Endothelial cell of umbilical vein (primary cell): Measurements from ENCODE around the gene HIVEP1. TPM values are rescaled to one million over a fixed set of nuclear protein-coding genes. Genes with fewer than 3 reads are reported as not detected.

Source experiments
- BruUV-seq: library from RNA; stranded (reverse); fragments of 400-500 nt; replicated peaks from 2 replicates; lab custom pipeline; 2021; lab: Mats Ljungman, UMichigan
- CTCF ChIA-PET: fragments of 300-600, 350-600 bp; sonication (Branson Sonifier 250); formaldehyde crosslinking; loops from one replicate; lab custom pipeline; 2021; ENCODE audit warnings: antibody characterized with exemption, inconsistent platforms; lab: Charles Lee
- POLR2A ChIA-PET: fragments of 300-600, 350-600 bp; sonication (Branson Sonifier 250); formaldehyde crosslinking; loops from one replicate; lab custom pipeline; 2021; ENCODE audit warnings: antibody characterized with exemption, inconsistent platforms; lab: Charles Lee
- DNase-seq: peaks from one replicate; pipeline ENCODE4 v3.0.0-alpha.2; 2011; ENCODE audit warnings: low read depth, low spot score
- FAIRE-seq: peaks from 2 replicates; lab custom pipeline; 2011; peaks lifted over from hg19 to GRCh38; lab: Jason Lieb, UNC
- H2AFZ ChIP-seq: 2 replicates; pipeline ENCODE4 v1.6.0; 2012; ENCODE audit warnings: low read depth, low read length, control low read depth, inconsistent platforms
- H3K27ac ChIP-seq: 2 replicates; pipeline ENCODE4 v1.5.1; 2011; ENCODE audit warnings: low read depth, mild to moderate bottlenecking, control low read depth, low read length, moderate library complexity; ENCODE audit not compliant: insufficient read depth
- H3K27me3 ChIP-seq, 2 experiments: 2 replicates each; pipeline versions ENCODE4 v1.6.0 to v1.6.1; 2011; ENCODE audit warnings: low read length in 2 of 2, mixed read lengths in 1 of 2; ENCODE audit not compliant: control insufficient read depth in 2 of 2, insufficient read depth in 2 of 2
- H3K36me3 ChIP-seq, 2 experiments: 2 replicates in 1 of 2; 3 replicates in 1 of 2; pipeline ENCODE4 v1.5.1; 2011; ENCODE audit warnings: low read length in 2 of 2, mild to moderate bottlenecking in 1 of 2, moderate library complexity in 1 of 2; ENCODE audit not compliant: control insufficient read depth in 2 of 2, insufficient read depth in 2 of 2; ENCODE audit errors: extremely low read depth in 1 of 2
- H3K4me1 ChIP-seq: 3 replicates; pipeline ENCODE4 v1.5.1; 2011; ENCODE audit warnings: mild to moderate bottlenecking, low read length; ENCODE audit not compliant: control insufficient read depth, insufficient read depth; ENCODE audit errors: extremely low read depth
- H3K4me2 ChIP-seq: 2 replicates; pipeline ENCODE4 v1.6.1; 2011; ENCODE audit warnings: low read length, control low read depth, mixed read lengths; ENCODE audit not compliant: insufficient read depth
- H3K4me3 ChIP-seq, 3 experiments: fragments of 200-600 bp in 1 of 3; sonication (generic), shearing (Covaris generic) in 1 of 3; replicated peaks in 1 of 3; 2 replicates each; pipeline ENCODE4 v1.5.1; 2011 to 2016; ENCODE audit warnings: control low read depth in 3 of 3, low read length in 3 of 3, mild to moderate bottlenecking in 2 of 3, inconsistent platforms in 1 of 3, low read depth in 1 of 3, moderate library complexity in 1 of 3; ENCODE audit not compliant: insufficient read depth in 1 of 3
- H3K79me2 ChIP-seq: 2 replicates; pipeline ENCODE4 v1.6.0; 2012; ENCODE audit warnings: low read length, inconsistent platforms; ENCODE audit not compliant: control insufficient read depth, insufficient read depth
- H3K9ac ChIP-seq: replicated peaks from 2 replicates; pipeline ENCODE3; 2011; ENCODE audit warnings: low read length, control low read depth; ENCODE audit not compliant: insufficient read depth; ENCODE audit errors: extremely low read depth
- H3K9me1 ChIP-seq: replicated peaks from 3 replicates; pipeline ENCODE4 v1.6.0; 2011; ENCODE audit warnings: mild to moderate bottlenecking, low read length; ENCODE audit not compliant: control insufficient read depth, insufficient read depth; ENCODE audit errors: extremely low read depth
- H3K9me3 ChIP-seq: replicated peaks from 2 replicates; pipeline ENCODE4 v1.5.1; 2012; ENCODE audit warnings: low read length, inconsistent platforms; ENCODE audit not compliant: control insufficient read depth, insufficient read depth
- H4K20me1 ChIP-seq: replicated peaks from 2 replicates; pipeline ENCODE3; 2011; ENCODE audit warnings: mild to moderate bottlenecking, low read length; ENCODE audit not compliant: control insufficient read depth, insufficient read depth; ENCODE audit errors: extremely low read depth
- EZH2 ChIP-seq: IDR thresholded peaks from 2 replicates; pipeline ENCODE4 v1.6.1; 2012; ENCODE audit warnings: borderline replicate concordance, low read depth, mild to moderate bottlenecking, moderate library complexity, low read length, inconsistent platforms; ENCODE audit not compliant: severe bottlenecking
- FOS ChIP-seq: IDR thresholded peaks from 2 replicates; pipeline ENCODE4 v1.6.1; 2011; ENCODE audit warnings: mild to moderate bottlenecking, low read length, moderate library complexity, borderline replicate concordance; ENCODE audit not compliant: insufficient read depth
- GATA2 ChIP-seq: IDR thresholded peaks from 2 replicates; pipeline ENCODE4 v1.7.0; 2011; ENCODE audit warnings: low read depth, mild to moderate bottlenecking, moderate library complexity, mixed read lengths, low read length; ENCODE audit not compliant: insufficient read length, insufficient read depth
- MAX ChIP-seq: IDR thresholded peaks from 2 replicates; pipeline ENCODE4 v1.6.1; 2011; ENCODE audit not compliant: insufficient read depth, insufficient read length
- MYC ChIP-seq: IDR thresholded peaks from one replicate; pipeline ENCODE4 v1.6.1; 2011; ENCODE audit warnings: mild to moderate bottlenecking, low read depth, low read length
- POLR2A ChIP-seq: IDR thresholded peaks from 2 replicates; pipeline ENCODE4 v1.6.1; 2012; ENCODE audit warnings: low read depth, mild to moderate bottlenecking, control low read depth, low read length
- POLR2AphosphoS5 ChIP-seq: IDR thresholded peaks from 2 replicates; pipeline ENCODE4 v1.6.1; 2012; ENCODE audit warnings: low read depth, mild to moderate bottlenecking, control low read depth, low read length, moderate library complexity; ENCODE audit not compliant: insufficient read depth
- dilution Hi-C: fragments of 300-500 bp; cut with MboI; formaldehyde crosslinking; loops from one replicate; pipeline ENCODE4 v1.15.0; 2019; ENCODE audit warnings: low sequenced_read_pairs; ENCODE audit not compliant: extremely low pct_ligation_motif_present
- intact Hi-C: fragments of 100-400 bp; cut with micrococcal nuclease; formaldehyde crosslinking; loops from one replicate; pipeline ENCODE4 v1.10.0; 2022
- polyA plus RNA-seq, 4 experiments: library from polyadenylated mRNA; depleted of rRNA in 3 of 4; stranded (reverse) in 3 of 4; unstranded in 1 of 4; fragments of >200 nt; gene quantifications; 2 replicates each; pipeline versions ENCODE4 v1.2.1 to v1.2.3, GENCODE V29; 2011 to 2012; ENCODE audit warnings: missing spikeins in 1 of 4
- total RNA-seq: library from RNA; stranded (reverse); gene quantifications from 2 replicates; pipeline ENCODE4 v1.2.3, GENCODE V29; 2021
- TF ChIP-seq, protein P1 (sequence below), 2 donors: IDR thresholded peaks; 1 replicate in 1 of 2; 2 replicates in 1 of 2; pipeline ENCODE4 v1.5.1; 2011; ENCODE audit warnings: low read length in 2 of 2, mild to moderate bottlenecking in 2 of 2, moderate library complexity in 2 of 2, control low read depth in 1 of 2, inconsistent platforms in 1 of 2, low read depth in 1 of 2; ENCODE audit not compliant: insufficient read depth in 1 of 2; ENCODE audit errors: extremely low read depth in 1 of 2

Gene HIVEP1
- total and polyA plus RNA-seq, 2 donors (not counting 3 experiments of a cell fraction or from before 2014, with no cell fraction given) = 33.5 to 49.2 TPM

- ChIA-PET CTCF (no interaction called here), POLR2A (no interaction called here)
- Histone ChIP-seq H3K27me3 (no peaks in the 10 kb centered on the region), H3K27ac (no peak overlapping the region), H4K20me1 (no peaks in the 10 kb centered on the region), H3K9me3 (no peaks in the 10 kb centered on the region), H3K79me2 (no peaks in the 10 kb centered on the region), H3K4me3 (no peak overlapping the region), H3K36me3 (no peaks in the 10 kb centered on the region), H3K4me2 (no peak overlapping the region), H3K4me1 (peaks cover 5% of the 10 kb centered on the region), H3K9me1 (no peaks in the 10 kb centered on the region), H3K9ac (no peak overlapping the region), H2AFZ (no peak overlapping the region)
- TF ChIP-seq POLR2AphosphoS5 = no peak
- FAIRE-seq (no peak), DNase-seq (no peak)
- no TSS peak for BruUV-seq
- dilution Hi-C loops = no loop called here
- intact Hi-C loops = no loop called here
Observed at GRCh38 chr6:12198851-12199250, 186.7 kb downstream of the HIVEP1 start.

GRCh38 chr6:12200015-12200564, 188.0 kb downstream of the HIVEP1 start:
- TF ChIP-seq, protein P1, sequence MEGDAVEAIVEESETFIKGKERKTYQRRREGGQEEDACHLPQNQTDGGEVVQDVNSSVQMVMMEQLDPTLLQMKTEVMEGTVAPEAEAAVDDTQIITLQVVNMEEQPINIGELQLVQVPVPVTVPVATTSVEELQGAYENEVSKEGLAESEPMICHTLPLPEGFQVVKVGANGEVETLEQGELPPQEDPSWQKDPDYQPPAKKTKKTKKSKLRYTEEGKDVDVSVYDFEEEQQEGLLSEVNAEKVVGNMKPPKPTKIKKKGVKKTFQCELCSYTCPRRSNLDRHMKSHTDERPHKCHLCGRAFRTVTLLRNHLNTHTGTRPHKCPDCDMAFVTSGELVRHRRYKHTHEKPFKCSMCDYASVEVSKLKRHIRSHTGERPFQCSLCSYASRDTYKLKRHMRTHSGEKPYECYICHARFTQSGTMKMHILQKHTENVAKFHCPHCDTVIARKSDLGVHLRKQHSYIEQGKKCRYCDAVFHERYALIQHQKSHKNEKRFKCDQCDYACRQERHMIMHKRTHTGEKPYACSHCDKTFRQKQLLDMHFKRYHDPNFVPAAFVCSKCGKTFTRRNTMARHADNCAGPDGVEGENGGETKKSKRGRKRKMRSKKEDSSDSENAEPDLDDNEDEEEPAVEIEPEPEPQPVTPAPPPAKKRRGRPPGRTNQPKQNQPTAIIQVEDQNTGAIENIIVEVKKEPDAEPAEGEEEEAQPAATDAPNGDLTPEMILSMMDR (IDR thresholded peaks at IDR 0.05; ENCODE audit: extremely low read depth in 1 of 2, insufficient read depth in 1 of 2, low read depth in 1 of 2, low read length in 2 of 2) = no peak
- TF ChIP-seq POLR2A (no peak), EZH2 (no peak), MYC (no peak), GATA2 (no peak), POLR2AphosphoS5 (no peak), FOS (no peak), MAX (no peak)
- FAIRE-seq (no peak), DNase-seq (no peak)
- no peak overlapping the region for H2AFZ ChIP-seq
- ChIA-PET POLR2A (no interaction called here), CTCF (interaction anchor here (1.0 kb wide), 1 partner anchor 20 kb away, joined by 3 read pairs; no protein-coding TSS in a partner anchor)
- no peaks in the 10 kb centered on the region for H3K9me1 ChIP-seq
- intact Hi-C loops = no loop called here
- no peak overlapping the region for H3K27ac ChIP-seq
- H3K79me2 ChIP-seq = no peaks in the 10 kb centered on the region
- no peaks in the 10 kb centered on the region for H3K27me3 ChIP-seq
- no peaks in the 10 kb centered on the region for H3K36me3 ChIP-seq
- dilution Hi-C loops = no loop called here
- H4K20me1 ChIP-seq = no peaks in the 10 kb centered on the region
- no TSS peak for BruUV-seq
- H3K4me1 ChIP-seq = peaks cover 5% of the 10 kb centered on the region
- no peak overlapping the region for H3K4me2 ChIP-seq
- no peak overlapping the region for H3K4me3 ChIP-seq
- H3K9ac ChIP-seq = no peak overlapping the region
- no peaks in the 10 kb centered on the region for H3K9me3 ChIP-seq
